NOMO-1 (cell line): ENCODE results near the gene RPL36.
"Not testable (repeated sequence)": the region's sequence is repeated elsewhere in the genome, so short reads cannot be mapped to it uniquely, and the experiment has no call there.

ENCODE experiments used
- DNase-seq, 2 experiments: peaks; one replicate each; lab custom pipeline; 2025; ENCODE audit not compliant: unreplicated experiment in 2 of 2; lab: John Stamatoyannopoulos, UW

Gene RPL36

DNA sequence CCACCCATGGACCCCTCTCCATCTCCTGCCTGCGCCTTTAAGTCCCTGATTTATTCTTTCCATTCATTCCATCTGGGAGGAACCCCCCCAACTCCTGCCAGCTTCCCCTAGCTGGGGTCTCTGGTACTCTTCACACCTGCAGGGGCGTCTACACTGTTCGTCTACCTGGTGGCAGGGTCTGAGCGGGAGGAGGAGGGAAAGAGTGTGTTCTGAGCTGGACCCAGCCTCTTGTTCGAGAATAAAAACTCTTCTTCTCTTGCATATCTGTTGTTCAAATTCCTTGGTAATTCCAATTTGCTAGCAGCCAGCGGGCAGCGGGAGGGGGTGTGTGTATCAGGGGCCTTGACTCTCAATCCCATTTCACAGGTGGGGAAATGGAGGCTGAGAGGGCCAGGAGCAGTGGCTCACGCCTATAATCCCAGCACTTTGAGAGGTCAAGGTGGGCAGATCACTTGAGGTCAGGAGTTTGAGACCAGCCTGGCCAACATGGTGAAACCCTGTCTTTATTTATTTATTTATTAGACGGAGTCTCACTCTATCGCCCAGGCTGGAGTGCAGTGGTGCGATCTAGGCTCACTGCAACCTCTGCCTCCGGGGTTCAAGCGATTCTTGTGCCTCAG lies 1.7 kb upstream of the RPL36 start:
- DNase-seq: not testable (repeated sequence)

DNA sequence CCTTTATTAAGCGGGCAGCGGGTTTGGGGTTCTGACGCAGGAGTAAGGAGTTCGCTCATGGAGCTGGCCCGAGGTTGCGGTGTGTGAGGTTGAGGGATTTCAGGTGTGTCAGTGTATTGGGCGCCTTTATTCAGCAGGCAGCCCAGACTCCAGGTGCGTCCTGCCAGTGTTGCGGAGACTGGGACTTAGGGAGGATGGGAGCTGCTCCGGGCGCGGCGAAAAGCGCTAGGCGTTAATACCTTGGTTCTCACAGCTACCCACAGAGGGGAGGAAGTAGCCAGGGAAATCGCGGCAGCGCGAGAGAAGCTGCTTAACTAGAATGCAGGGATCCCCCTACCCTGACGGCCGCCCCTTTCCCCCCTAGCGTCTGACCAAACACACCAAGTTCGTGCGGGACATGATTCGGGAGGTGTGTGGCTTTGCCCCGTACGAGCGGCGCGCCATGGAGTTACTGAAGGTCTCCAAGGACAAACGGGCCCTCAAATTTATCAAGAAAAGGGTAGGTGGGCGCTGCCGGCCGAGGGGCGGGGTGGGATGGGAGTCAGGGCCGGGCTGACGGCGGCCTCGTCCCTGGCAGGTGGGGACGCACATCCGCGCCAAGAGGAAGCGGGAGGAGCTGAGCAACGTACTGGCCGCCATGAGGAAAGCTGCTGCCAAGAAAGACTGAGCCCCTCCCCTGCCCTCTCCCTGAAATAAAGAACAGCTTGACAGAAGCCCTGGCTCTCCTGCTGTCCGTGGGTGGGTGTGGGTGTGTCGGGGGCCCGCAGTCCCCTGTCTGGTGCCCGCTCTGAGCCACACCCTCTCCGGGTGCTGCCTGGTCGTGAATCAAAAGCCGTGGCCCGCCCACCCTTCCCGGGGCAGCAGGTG lies 1.1 kb downstream of the RPL36 start:
- peak; percentile 27 to 31 for DNase-seq

DNA sequence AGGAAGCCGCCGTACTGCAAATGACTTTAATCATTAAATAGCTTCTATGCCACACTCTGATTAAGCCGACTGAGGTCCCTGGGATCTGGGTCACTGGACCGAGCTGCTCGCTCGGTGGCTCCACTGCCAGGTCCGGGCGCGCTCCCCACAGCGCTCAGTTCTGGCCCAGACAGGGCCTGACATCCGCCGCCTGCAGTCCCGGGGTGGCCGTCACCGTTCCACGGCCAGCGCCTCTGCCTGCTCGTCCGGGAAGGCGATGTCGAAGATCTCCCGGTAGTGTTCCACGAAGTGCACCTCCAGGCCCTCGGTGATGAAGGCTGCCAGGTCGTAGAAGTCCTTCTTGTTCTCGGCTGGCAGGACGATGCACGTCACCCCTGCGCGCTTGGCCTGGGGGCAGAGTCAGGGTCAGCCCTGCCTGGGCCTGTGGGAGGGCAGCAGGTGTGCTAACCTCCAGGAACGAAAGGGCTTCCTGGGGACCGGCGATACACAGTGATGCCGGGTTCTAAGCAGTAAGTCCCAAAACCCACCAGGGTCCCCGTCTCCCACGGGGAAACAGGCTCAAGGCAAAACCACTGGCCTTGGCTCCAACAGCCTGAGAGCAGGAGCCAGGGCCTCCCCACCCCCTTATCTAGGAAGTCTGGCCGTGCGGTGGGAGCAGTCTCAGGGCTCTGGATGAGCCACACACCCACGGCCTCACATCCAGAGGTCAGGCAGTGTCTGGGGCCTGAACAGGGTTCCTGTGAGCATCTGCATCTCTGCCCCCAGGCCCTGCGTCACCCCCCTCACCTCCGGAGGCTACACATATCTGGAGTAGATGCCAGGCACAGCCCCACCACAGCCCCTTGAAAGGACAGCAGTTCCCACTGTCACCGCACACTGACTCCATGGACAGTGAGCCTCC lies 2.0 kb downstream of the RPL36 start:
- no peak for DNase-seq

DNA sequence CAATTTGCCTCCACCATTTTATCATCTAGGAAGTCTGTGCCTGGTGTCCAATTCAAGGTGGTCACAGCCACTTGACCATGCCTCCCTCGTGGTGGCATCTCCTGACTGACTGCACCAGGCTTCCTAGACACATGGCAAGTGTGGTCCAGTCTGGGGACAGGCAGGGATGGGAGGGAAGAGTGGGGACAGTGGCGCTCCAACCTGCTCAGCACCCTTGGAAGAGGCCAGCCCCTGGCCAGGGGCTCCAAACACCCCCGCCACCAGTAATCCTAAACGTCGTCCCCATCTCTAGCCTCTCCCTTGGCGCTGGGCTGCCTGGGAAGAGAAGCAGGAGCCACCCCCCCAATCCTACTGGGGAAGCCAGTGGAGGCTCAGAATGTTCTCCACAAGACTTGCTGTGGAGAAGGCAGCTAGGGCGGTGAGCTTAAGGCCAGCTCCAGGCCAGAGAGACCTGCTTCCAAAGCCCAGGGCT lies 2.7 kb downstream of the RPL36 start:
- DNase-seq: no peak

DNA sequence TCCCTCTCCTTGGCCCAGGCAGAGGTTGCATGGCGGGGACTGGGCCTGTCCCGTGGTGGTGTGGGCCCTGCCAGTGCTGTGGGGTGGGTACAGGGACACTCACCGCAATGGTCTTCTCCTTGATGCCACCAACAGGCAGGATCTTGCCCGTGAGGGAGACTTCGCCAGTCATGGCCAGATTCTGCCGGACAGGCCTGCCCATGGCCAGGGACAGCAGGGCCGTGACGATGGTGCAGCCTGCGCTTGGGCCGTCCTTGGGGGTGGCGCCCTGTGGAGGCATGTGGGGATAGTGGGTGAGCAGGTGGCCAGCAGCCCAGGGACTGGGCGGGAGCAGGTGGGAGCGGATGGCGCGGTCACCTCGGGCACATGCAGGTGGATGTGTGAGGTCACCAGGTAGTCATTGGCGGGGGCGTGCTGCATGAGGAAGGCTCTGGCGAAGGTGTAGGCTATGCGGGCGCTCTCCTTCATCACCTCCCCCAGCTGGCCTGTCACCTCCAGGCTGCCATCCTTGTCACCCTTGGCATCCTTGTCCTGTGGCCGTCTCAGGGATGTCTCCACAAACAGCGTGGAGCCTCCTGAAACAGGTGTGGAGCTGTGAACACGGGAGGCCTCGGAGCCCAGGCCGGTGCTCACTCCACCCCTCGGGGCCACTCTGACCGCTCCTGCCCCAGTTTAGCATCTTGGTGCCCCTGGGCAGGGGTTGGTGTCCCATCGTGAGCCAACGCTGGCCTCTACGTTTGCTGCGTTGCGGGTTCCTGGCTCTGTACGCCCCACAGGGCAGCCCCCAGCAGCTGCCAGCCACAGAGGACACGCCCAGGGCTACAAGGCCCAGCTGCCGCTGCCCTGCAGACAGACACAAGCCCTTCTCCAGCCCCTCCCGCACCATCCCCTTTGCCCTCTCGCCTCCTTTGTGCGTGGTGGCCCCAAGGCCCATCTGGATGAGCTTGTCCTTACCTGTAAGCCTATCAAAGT lies 3.4 kb downstream of the RPL36 start:
- DNase-seq: no peak

DNA sequence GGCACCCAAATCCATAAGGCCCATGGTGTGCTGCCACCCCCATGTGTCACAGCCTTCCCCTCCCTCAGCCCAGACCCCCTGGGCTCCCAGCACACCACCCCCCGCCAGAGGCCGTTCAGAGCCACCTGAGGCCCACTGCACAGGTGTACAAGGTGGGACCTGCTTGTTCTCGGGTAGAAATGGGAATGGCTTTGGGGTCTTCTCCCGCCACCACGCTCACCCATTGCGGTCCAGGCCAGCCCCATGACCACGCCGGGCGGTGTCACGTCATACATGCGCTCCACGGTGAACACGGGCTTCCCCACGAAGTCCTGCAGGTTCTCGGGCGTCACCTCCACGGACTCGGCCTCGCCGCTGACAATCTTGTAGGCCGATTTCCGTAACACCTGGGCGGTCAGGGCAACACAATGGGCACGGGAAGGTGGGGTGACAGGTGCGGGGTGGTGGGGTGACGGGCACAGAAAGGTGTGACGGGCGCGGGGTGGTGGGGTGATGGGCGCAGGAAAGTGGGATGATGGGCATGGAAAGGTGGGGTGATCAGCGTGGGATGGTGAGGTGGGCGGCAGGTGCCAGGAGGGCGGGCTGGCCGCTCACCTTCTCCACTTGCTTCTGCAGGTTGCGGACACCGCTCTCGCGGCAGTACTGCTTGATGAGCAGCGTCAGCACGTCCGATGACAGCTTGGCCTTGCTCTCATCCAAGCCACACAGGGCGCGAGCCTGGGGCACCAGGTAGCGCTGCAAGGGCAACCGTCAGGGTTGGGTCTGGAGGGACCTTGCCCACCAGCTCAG lies 4.3 kb downstream of the RPL36 start:
- no peak for DNase-seq

DNA sequence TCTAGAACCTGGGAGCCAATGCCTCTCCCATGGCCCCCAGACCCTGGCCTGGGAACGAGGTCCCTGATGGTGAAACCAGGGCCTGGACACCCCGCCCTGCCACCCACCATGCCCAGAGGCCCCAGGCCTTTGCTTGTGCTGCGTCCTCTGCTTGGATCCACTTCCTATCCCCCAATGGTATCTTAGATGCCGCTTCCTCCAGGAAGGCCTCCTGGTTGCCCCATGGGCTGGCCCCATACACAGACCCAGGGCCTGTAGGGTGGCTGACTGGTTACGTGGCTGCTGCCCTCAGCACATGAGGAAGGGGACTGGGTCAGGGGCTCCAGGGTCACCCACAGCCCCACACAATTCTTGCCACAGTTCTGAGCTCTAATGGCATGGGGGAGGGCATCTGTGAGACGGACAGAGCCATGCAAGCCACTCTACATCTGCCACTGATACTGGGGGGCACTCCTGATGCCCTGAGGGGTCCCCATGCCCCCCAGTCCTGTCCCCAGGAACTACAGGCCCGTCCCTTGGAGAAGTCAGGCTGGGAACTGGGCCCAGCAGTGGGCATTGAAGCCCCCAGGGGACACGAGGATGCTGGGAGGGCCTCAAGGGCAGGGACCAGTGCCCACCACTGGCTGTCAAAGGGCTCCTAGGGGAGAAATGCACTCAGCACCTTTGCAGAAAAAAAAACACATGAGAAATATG lies 5.0 kb downstream of the RPL36 start:
- no peak for DNase-seq

DNA sequence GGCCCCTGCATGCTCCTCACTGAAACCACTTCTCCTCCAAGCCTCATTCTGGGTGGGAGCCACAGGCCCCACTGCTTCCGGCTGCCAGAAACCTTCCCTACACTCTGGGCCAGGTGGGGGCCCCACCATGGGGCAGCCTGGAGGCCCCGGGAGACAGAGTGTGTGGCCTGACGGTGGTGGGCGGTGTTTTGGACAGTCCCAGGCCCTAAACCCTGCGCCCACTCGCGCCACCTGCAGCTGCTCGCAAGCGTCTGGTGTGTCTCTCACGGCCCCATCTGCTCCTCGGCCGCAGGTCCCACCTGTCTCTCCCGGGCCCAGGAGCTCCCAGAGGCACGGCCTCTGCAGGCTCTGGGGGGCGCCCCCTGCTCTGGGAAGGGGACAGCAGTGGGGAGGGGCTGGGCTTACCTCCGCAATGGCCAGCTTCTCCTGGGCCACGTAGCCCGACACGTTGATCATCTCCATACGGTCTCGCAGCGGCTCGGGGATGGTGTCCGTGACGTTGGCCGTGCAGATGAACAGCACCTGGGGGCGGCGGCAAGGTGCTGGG lies 5.6 kb downstream of the RPL36 start:
- DNase-seq: no peak

DNA sequence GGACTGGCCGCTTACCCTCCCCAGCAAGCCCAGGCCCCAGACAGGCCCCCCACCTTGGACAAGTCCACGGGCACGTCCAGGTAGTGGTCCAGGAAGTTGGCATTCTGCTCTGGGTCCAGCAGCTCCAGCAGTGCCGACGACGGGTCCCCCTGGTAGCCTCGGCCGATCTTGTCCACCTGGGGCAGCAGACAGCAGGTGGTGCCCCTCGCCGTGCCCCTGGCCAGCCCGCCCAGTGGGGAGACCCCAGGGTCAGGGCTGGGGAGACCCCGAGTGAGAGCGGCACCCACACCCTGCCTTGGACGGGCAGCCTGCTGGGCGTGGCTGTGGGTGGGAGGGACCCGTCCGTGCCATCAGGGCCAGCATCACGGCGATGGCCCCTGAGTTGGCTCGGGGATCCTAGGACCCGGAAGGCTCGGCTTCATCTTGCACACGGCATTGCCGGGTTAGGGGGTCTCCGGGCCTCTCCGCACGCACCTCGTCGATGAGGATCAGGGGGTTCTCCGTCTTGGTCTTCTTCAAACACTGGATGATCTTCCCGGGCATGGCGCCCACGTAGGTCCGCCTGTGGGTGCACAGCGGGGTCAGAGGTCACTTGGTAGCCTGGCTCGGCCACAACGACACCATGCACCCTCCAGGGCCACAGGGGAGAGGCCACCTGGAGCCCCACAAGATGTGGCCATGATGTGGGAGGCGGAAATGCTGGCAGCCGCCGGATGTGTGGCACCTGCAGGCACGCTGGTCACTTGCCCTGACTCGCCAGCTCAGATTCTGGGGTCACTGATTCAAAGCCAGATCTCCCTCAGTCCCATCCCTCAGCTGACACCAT lies 6.3 kb downstream of the RPL36 start:
- DNase-seq: no peak

DNA sequence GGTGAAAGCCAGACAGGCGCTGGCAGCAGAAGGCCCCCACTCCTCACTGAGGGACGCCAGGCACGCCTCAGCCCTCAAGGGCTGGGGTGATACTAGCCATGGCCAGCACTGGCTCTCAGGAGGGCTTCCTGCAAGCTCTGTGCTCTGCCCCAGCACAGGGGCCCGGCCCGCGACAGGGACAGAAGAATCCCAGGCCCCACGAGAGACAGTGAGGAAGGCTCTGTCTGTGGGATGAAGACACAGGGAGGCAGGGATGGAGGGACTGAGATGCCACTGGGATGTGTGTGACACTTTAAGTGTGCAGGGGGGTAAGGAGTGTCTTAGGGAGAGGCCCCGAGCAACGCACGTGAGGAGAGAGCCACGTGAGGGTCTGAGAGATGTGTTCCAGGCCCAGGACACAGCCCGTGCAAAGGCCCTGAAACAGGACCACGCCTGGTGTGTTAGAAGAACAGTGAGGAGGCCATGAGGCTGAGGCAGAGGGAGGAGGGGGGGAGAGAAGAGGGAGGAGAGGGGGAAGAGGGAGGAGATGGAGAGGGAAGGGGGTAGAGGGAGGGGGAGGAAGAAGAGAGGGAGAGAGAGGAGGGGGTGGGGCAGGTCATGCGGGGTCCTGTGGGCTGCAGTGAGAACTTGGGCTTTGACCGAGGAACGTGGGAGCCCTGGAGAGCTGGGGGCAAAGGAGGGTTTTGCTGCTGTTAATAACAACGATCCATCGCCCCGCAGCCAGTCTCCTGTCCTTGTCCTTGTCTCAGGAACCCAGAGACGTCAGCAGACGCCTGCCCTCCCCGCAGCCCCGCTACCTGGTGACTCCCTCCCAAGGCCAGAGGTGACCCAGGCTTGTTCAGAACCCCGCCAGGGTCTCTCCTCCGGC lies 7.2 kb downstream of the RPL36 start:
- DNase-seq: no peak

DNA sequence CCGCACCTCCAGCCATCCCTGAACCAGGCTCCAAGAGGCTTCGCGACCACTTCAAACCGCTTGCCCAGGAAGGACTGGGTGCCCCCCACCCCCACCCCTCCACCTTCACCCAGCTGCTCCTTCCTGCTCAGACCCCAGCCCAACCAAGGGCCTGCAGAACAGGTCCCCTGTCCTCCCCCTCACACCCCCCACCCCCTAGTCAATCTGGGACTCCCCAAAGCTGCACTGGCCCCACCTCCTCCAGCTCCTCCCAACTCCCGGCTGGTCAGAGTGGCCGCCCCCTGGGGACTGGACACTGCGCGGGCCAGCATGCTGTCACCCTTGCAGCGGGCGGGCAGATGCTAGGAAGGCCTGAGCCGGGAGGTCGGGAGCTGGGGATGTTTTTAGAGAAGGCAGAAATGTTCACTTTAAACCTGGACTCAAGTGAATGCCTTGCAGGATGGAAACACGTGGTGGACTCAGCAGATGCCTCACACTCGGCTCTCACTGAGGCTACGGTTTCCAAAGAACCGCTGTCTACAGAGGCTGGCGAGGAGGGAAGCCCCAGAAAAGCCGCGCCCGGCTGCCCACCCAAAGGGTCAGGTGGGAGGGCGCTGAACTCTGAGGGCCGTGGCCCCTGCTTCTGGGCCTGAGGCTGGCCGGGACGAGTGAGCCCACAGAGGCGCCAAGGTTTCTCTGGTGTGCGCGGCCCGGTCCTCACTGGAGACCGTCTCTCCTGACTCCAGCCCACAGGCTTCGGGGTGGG lies 8.0 kb downstream of the RPL36 start:
- no peak for DNase-seq

DNA sequence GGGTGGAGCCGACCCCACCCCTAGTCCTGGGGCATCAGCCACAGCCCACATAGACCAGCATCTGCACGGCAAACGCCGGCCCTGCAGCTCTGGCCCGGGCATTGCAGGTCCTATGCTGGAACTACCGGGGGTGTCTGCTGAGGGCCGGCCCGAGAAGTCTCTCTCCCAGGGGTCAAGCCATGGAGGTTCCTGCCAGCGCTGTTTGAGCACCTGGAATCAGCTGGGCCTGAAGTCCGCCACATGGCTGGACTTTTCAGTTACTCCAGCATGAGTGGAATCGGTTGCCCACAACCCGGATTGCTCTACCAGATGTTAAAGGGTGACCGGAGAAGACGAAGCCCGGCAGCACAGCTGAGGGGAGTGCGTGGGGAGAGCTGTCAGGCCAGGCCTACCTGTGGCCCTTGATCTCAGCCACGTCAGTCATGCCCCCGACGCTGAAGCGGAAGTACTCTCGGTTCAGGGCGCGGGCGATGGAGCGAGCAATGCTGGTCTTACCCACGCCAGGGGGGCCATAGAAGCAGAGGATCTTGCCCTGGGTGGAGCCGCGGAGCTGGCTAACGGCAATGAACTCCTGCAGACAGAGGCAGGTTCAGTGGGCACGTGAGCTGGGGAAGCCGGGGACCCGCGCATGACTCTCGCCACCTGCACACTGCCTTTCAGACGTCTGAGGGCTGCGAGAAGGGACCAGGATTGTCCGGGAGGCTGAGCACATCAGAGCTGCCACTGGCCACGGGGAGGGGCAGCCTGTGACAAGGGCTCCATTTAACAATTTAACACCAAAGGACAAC lies 8.7 kb downstream of the RPL36 start:
- no peak for DNase-seq

DNA sequence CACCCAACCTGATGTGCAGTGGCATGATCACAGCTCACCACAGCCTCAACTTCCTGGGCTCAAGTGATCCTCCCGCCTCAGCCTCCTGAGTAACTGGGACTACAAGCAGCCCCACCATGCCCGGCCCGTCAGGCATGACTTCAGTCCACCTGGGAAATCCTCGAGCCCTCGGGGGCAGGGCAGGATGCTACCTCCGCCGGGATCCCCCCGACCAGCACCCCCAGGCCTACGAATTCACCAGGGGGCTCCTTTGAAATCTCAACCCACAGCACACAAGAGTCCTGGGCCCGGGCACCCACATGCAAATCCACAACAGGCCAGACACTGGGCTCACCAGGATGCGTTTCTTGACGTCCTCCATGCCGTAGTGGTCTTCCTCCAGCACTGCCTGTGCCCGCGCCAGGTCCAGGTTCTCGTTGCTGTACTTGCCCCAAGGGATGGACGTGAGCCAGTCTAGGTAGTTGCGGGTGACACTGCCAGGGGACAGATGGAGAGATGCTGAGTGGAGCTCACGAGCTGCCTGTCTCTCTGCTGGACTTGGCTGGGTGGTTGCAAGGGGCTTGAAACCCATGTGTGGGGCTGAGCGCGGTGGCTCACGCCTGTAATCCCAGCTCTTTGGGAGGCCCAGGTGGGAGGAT lies 10.5 kb downstream of the RPL36 start:
- DNase-seq: no peak

DNA sequence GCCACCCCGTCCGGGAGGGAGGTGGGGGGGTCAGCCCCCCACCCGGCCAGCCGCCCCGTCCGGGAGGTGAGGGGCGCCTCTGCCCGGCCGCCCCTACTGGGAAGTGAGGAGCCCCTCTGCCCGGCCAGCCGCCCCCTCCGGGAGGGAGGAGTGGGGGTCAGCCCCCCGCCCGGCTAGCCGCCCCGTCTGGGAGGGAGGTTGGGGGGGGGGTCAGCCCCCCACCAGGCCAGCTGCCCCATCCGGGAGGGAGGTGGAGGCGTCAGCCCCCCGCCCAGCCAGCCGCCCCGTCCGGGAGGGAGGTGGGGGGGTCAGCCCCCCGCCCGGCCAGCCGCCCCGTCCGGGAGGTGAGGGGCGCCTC lies 11.9 kb downstream of the RPL36 start:
- not testable (repeated sequence) for DNase-seq
